ENCODE data around the gene ISLR2.
"Not testable (repeated sequence)": the region's sequence is repeated elsewhere in the genome, so short reads cannot be mapped to it uniquely, and the experiment has no call there.

The ISLR2 gene, protein sequence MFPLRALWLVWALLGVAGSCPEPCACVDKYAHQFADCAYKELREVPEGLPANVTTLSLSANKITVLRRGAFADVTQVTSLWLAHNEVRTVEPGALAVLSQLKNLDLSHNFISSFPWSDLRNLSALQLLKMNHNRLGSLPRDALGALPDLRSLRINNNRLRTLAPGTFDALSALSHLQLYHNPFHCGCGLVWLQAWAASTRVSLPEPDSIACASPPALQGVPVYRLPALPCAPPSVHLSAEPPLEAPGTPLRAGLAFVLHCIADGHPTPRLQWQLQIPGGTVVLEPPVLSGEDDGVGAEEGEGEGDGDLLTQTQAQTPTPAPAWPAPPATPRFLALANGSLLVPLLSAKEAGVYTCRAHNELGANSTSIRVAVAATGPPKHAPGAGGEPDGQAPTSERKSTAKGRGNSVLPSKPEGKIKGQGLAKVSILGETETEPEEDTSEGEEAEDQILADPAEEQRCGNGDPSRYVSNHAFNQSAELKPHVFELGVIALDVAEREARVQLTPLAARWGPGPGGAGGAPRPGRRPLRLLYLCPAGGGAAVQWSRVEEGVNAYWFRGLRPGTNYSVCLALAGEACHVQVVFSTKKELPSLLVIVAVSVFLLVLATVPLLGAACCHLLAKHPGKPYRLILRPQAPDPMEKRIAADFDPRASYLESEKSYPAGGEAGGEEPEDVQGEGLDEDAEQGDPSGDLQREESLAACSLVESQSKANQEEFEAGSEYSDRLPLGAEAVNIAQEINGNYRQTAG

DNA sequence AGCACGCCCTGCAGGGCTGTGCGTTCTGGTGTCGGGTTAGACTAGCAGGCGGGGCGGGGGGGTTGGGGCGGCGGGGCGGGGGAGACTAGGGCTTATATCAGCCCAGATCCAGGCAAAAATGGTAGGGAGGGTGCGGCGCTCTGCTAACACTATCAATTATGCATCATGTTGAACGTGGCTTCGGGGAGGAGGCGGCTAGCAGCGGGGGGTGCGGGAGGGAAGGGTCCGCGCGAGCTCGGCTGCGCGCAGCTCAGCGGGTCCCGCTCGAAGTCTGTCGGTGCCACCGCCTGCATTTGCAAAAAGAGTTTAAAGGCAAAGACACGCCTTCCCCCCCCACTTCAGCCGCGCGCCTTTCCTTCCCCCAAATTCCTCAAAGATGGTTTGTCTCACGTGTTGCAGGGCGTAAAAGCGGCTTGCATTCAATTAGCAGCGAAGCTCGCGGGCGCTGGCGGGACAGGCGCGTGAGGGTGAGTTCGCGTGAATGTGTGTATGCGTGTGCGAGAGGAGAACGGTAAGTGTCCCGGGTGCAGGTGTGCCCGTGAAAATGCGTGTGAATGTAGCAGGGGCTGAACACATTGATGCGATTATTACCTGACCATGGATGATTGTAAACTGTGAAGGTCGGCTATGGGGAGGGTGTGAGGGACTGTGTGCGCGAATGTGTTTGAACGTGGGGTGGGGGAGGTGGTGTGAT is at the start of gene ISLR2:
Gene ISLR2 (plus strand): TSS at position 432 of the 694 bp plus-strand sequence. CDS start 2,169 bp downstream, outside the sequence.
- DNase-seq (ENCODE audit: insufficient read length, low spot score): no peak
- no peak for FAIRE-seq

- not testable (repeated sequence) for FAIRE-seq; DNase-seq (ENCODE audit: insufficient read length, low spot score)
These were observed 47.9 kb upstream of the ISLR2 start, which contains the start of gene GOLGA6A for GRCh38 chr15:74082450-74082849. GOLGA6A (minus strand) TSS chr15:74082550; CDS start chr15:74082509, 41 bp downstream.

GRCh38 chr15:74094567-74094966 is 35.8 kb upstream of the ISLR2 start:
- not testable (repeated sequence) for DNase-seq (ENCODE audit: insufficient read length, low spot score); FAIRE-seq

DNA sequence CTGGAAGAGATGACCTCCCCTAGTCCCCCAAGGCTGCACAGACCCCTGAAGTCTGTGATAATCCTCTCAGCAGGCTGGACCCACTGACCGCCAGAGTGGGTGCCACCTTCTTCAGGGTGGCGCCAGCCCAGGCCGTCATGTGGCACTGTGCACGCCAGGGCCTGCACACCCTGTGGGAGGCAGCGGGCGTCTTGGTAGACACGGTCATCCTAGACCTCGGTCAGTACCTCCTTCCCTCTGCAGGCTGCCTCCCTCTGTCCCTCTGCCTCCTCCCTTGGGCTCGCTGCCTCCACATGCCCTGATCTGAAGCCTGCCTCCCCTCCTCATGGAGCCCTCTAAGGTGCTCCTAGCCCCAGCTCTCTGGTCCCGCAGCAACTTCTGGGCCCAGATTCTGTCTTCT is 34.8 kb upstream of the ISLR2 start:
- not testable (repeated sequence) for DNase-seq (ENCODE audit: insufficient read length, low spot score); FAIRE-seq

GRCh38 chr15:74096753-74097474 is 33.5 kb upstream of the ISLR2 start:
- FAIRE-seq; DNase-seq (ENCODE audit: insufficient read length, low spot score): not testable (repeated sequence)

DNA sequence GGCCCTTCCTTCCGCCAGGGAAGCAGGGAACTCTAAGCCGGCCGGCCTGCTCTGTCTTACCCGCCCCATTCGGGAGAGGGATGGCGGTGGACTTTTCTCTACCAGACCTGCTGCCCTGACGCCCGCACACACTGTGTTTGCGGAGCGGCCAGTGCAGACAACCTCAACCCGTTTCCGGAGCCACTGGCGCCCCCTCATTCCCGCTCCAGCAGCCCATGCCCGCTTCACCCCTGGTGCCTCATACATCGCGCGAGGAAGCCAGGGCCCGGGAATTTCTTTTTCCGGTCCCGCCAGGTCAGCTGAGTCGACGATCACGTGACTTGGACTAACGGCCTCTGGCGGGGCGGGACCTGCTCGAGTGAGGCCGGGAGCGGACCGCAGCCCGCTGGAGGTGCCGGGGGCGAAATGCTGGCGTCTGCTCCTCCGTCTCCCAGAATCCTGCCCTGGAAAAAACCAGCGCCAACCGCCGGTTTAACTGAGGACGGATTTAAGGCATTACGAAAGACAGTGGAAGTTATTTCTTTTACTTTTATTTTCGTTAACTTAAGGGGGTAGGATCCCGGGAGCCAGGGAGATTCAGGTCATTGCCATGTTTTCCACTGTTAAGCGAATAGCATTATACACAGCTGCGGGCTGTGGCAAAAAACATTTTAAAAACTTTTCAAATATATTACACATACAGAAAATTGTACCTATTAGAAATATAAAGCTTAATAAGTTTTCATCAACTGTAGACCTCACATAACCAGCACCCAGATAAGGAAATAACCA is 30.2 kb upstream of the ISLR2 start:
- DNase-seq (ENCODE audit: insufficient read length, low spot score): peak; percentile 81
- not testable (repeated sequence) for FAIRE-seq

DNA sequence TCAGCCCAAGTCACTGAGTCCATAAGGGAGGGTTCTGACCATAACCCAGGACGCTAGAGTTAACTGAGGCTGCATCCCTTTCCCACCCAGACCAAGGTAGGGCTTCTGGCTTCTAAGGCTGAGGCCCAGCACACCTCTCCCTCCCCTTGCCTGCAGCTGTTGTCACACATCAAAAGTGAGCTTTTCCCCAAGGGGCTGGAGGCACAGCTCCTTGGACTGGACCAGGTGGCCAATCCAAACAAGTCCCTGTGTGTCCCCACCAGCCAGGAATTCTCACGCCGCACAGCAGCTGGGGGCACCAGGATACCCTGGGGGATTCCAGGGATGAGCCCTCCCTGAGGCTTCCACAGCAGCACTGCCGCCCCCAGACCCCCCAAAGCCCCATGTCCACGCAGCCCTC is 22.3 kb upstream of the ISLR2 start:
- no peak for FAIRE-seq
- DNase-seq (ENCODE audit: insufficient read length, low spot score): no peak

DNA sequence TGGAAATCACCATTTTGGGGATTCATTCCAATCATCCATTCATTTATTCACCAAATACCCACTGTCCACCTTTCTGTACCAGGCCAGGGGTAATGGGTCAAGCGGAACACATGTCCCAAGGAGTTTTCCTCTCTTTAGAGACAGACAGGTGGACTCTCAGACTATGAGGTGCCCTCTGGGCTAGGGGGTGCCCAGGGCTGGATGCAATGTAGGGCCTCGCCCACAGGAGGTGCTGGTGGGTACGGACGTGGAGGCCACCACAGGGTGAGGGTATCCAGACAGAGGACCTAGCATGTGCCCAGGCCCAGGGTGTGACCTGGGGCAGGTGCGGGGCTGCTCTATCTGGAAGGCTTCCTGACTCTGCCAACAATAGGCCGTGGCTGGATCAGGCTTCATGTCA is 21.8 kb upstream of the ISLR2 start:
- FAIRE-seq: peak; percentile 49
- DNase-seq (ENCODE audit: insufficient read length, low spot score): not testable (repeated sequence)

DNA sequence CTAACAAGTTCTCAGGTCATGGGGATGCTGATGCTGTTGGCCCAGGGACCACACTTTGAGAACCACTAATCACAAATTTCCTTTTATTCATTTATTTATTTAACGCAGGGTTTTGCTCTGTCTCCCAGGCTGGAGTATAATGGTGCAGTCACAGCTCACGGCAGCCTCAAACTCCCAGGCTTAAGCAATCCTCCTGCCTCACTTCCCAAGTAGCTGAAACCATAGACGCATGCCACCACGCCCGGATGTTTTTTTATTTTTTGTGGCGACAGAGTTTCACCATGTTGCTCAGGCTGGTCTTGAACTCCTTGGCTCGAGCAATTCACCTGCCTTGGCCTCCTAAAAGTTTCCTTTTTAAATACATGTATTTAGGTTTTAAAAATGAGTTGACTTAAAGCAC is 20.7 kb upstream of the ISLR2 start:
- FAIRE-seq: no peak
- no peak for DNase-seq (ENCODE audit: insufficient read length, low spot score)

DNA sequence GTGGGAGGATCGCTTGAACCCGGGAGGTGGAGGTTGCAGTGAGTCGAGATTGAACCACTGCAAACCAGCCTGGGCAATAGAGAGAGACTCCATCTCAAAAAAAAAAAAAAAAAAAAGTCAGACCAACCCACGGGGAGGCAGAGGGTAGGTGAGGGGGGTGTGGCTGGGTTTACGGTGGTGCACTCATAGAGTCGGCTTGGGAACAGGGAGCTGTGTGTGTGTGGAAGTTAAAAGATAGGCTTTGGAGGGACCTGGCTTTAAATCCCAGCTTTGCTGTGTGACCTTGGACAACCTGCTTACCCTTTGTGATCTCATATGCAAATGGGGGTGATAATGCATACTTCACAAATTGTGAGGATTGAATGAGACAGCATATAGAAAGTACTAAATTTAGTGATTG is 10.0 kb upstream of the ISLR2 start:
- FAIRE-seq (no peak), DNase-seq (ENCODE audit: insufficient read length, low spot score) (no peak)

DNA sequence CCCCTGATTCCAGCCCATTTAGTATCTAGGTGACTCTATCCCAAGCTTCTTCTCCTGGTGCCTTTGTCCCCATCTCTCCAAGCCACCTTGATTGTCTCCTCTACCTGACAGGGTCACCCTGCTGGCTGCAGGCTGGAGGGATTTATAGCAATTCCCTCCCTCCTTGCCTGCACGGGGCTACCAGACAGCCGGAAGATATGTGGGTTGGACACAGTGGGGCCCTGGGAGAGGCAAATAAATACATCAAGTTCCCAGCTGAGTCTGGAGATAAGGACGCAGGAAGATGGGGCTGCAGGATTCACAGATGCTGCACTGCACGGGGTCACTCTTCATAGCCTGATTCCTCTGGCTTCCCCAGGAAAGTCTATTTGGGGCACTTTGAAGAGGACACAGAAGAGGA is 9.3 kb upstream of the ISLR2 start:
- DNase-seq (ENCODE audit: insufficient read length, low spot score): no peak
- no peak for FAIRE-seq

DNA sequence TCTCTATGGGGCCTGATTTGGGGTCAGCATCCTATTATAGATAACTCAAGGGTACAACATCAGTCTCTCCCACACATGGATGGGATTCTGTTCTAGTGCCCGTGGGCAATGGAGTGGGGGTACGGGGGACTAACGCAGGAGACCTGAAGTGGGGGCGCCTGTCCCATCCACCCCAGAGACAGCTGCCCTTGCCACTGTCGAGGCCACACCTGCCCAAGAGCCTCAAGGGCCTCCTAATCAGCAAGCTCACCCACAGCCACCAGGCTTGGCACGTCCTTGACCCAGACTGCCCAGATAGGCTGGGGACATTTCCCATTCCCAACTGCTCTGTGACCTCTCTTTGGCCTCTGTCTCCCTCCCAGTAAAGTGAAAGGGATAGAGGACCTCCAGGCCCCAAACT is 8.5 kb upstream of the ISLR2 start:
- FAIRE-seq: no peak

GRCh38 chr15:74122403-74123130 is 7.8 kb upstream of the ISLR2 start:
- FAIRE-seq: no peak
- no peak for DNase-seq (ENCODE audit: insufficient read length, low spot score)

More for the DNA sequence above, 8.5 kb upstream of the ISLR2 start:
- DNase-seq (ENCODE audit: insufficient read length, low spot score): no peak

DNA sequence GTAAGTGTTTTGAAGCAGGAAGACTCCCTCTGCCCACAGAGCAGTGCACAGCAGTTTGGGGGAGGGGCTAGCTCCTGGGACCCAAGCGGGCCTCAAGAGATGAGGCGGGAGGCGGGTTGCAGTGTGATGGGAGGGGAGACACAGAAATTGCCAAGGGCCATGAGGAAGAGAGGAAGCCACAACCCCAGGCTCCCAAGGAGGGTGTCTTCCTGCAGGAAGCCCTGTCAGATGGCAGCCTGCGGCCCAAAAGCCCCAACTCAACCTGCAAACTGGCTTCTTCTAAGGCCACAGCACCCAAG is 7.3 kb upstream of the ISLR2 start:
- no peak for FAIRE-seq
- DNase-seq (ENCODE audit: insufficient read length, low spot score): no peak

DNA sequence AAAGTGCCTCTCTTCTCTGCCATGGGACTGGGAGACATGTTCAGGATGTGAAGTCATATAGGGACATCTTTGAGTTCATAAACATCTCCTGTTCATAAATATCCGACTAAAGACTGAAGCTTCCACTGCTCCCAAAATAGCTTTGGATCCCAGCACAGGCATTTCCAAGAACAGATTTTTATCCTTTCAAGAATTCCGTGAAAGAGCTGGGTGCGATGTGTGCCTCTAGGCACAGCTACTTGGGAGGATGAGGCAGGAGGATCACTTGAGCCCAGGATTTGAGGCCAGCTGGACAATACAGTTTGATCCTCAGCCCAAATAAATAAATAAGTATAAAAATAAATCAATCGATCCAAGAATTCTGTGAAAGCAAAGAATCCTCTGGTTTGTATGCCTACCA is 6.7 kb upstream of the ISLR2 start:
- DNase-seq (ENCODE audit: insufficient read length, low spot score): no peak
- no peak for FAIRE-seq

- no peak for FAIRE-seq
- no peak for DNase-seq (ENCODE audit: insufficient read length, low spot score)
These were observed 6.2 kb upstream of the ISLR2 start for GRCh38 chr15:74124196-74124595.

DNA sequence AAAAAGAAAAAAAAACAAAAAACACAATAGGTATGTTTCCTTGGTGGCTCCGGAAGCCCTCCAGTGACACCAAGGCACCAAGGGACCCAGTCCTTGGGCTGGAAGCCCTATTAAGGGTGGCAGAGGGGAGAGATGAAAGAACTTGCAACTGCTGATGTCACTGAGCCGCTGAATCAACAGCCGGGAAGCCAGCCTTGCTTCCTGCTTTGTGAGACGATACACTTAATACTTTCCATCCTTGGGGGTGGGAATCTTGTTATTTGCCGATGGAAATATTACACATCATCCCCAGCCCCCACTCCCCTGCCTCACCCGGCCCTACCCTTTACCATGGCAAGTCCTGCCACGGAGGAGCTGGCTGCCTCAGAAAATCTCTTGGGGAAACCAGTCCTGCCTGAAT is 5.6 kb upstream of the ISLR2 start:
- DNase-seq (ENCODE audit: insufficient read length, low spot score) (no peak), FAIRE-seq (no peak)

DNA sequence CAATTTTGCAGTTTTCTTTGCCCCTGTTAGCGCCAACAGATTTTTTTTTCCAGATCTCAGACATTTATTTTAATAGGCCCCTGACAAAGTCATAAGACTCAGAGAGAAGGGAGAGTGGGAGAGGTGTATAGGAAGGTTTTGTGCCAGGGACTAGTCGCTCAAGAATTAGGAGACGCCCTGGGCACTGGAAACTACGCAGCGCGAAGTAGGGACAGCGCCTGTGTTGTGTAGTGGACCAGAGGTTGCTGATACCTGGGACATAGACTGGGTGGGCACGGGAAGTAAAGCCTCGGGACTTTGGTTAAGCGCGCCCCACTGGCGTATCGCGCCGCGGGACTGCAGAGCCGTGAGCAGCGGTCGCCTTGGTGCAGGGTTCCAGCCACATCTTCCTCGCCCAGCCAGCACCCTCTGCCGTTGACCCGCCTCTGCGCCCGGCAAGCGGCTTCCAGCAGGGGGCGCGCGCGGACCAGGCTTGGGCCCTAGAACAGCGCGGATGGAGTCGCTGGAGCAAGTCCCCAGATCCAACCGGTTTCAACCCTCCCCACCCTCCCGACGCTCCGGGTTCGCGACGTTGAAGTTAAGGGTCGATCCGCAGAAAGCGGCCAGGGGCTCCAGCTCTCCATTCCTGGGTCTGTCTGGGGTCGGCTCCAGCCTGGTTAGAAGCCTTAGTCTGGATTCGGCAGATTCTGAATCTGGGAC is 3.0 kb upstream of the ISLR2 start:
- FAIRE-seq: peak; percentile 31
- peak; percentile 81 for DNase-seq (ENCODE audit: insufficient read length, low spot score)

Data from HTR-8/SVneo (cell line).